HG03066 (cell line): ENCODE measurements around the gene PANK4.

Experiments
- ATAC-seq: cut with Tn5 transposase; IDR thresholded peaks from one replicate; pipeline ENCODE4 v1.9.1; 2021; ENCODE audit warnings: low read depth; ENCODE audit not compliant: unreplicated experiment

The PANK4 gene

DNA sequence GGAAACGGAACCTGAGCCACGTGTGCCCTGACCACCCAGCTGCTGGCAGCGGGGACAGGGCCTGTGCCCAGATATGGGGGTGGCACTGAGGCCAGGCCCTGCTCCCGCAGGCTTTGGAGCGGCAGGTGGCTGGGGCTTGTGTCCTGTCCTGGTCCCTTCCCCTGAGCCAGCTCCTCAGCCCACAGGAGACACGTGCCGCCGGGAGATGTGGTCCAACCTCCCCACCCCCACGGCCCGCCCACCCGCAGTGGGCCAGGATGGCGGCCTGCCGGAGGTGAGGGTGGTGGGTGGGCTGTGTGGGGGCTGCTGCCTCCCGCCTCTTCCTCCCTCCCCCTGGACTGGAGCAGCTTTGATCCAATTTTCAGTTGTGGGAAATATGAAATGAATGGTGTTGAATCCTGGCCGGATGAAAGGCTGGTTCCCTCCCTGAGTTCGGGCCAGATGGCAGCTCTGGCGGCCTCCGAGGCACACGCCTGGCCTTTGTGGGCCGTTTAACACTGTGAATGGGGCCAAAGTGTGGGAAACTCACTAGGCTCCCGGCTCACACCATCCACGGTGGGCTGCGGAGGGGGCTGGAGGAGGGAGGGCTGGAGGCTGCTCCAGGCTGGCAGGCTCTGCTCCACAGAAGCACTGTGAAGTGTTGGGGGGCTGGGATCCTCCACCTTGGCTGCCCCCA is 6.2 kb upstream of the PANK4 start:
- no peak for ATAC-seq

DNA sequence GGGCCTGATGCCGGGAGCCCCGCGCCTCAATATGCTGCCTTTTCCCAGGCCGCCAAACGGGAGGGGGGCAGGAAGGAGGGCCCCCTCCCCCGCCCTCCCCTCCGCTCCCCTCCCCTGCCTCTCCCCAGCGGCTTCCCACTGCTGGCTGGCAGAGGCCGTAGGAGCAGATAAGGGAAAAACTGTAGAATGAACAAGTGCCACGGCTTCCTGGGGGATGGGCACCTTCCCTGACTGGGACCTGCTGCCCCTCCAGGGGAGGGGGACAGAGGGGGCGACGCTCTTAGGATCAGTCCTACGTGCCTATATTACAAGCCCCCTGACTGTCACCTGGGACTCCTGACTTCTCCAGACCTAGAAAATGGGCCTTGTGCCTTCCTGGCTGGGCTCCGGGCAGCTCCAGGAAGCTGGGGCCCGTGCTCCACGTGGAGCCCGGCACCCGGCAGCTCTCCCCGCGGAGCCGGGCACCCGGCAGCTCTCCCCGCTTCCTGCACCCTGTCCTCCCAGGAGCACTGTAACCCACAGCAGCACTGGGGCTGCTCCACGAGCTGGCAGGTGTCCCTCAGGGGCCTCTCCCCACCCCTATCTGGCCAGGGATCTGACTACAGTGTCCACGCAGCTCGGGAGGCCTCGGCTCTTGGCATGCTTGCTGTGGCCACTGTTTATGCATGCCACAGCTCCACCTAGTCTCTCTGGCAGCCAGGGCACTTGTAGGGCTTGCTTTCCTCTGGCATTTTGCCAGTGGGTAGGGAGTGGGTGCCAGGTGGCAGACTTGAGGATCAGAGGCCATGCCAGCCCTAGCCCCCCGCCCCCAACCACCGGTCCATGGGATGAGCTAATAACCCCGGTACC is 4.3 kb upstream of the PANK4 start:
- no peak for ATAC-seq

DNA sequence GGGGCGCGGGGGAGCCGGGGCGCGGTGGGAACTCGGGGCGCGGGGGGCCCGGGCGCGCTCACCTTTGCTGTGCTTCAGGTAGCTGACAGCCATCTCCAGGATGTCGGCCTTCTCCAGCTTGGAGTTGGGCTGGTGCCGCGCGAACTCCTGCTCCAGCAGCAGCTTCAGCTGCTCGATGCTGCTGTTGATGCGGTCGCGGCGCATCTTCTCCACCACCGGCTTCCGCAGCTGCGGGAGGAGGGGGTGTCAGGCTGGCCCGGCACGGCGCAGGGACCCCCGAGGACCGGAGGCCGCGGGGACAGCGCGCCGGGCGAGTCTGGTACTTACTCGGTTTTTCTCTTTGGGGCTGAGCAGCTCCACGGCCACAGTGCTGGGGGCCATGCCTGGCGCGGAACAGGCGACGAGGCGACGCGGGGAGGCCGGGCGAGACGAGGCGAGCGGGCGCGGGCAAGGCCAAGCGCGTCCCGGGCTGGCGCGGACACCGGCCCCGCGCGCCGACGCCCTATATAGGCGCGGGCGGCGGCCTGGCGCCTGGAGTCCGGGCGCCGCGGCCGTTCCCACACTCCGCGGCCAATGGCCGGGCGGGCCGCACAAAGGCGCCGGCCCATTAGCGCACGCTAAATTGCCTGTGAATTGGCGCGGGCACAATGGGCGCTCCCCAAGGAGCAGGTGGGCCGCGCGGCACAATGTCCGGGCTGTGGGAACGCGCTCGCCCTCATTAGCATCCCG is 3.6 kb upstream of the PANK4 start, which contains the start of gene HES5:
Gene HES5 (minus strand): TSS at position 480 of the 729 bp plus-strand sequence. CDS start 99 bp downstream, at position 381.
- no peak for ATAC-seq

DNA sequence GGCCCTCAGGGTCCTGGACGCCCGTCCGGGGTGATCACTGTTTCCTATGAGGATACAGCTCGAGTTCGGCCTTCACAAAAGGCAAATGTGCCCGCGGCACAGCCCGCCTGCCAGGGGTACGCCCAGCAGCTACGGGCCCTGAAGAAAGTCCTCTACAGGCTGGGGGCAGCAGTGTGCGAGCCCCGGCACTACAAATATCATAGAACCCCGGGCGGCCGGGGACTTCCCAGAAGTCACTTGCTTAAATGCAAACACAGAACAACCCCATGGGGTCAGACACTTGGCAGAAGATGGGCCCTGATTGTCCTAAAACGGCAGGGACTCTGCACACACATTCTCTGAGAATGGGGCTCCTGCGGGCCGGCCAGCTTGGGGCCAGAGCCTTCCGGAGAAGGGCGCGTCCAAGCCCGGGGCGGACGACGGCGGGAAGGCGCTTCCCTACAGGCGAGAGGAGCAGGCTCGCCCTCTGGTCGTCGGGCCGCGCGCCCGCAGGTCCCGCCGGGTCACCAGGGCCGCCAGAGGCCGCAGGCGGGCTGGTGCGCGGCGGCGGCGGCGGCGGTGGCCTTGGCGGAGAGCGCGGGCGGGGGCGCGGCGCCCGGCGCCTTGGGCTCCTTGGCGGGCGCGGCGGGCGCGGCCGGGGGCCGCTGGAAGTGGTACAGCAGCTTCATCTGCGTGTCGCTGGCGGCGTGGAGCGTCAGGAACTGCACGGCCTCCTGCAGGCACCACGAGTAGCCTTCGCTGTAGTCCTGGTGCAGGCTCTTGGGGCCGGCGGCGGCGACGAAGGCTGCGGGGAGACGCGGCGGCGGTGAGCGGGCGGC is 2.8 kb upstream of the PANK4 start:
- ATAC-seq, result no peak

DNA sequence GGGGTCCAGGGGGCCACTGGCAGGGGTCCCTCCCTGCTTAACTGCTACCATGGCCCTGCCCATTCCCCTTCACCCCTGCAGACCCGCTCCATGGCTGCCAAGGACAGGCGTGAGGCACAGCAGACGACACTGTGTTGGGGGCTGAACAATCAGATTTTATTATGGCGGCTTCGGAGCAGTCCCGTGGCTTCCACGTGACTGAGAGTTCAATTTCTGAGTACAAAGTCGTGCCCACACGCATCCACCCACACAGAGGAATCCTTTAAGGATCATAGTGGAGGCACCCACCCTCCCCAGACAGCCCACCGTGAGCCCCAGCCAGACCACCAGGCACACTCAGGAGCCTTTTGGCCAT is 2.2 kb upstream of the PANK4 start:
- no peak for ATAC-seq

DNA sequence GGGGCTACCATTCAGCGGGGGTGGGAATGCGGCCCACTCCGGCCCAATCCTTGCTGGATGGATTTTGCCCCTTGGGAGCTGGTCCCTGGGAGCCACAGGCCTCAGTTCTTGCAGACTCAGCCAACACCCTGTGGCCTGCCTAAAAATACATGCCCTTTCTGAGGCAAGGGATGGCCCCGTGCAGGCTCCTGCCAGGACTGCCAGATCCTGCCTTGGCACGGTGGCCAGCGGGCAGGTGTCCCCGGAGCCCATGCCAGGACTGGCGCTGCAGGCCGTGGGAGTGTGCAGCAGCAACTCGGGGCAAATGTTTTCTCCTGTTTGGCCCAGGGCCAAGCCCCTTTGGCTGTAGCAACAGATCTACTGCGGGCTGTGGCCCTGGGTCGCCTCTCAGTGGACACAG is 1.6 kb upstream of the PANK4 start:
- ATAC-seq, result no peak

DNA sequence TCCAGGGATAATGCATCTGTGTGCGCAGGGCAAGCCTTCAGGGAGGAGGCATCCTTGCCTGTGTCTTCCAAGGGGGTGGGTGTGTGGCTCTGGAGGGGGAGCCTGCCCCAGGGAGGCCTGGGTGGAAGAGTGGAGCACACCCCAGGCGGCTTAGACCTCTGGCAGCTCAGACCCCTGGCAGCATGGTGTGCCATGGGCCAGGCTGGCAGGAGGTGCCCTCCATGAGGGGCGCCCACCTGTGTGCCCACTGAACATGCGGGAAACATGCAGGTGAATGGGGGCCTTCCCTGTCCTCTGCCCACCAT is 1.1 kb upstream of the PANK4 start:
- ATAC-seq, result no peak

DNA sequence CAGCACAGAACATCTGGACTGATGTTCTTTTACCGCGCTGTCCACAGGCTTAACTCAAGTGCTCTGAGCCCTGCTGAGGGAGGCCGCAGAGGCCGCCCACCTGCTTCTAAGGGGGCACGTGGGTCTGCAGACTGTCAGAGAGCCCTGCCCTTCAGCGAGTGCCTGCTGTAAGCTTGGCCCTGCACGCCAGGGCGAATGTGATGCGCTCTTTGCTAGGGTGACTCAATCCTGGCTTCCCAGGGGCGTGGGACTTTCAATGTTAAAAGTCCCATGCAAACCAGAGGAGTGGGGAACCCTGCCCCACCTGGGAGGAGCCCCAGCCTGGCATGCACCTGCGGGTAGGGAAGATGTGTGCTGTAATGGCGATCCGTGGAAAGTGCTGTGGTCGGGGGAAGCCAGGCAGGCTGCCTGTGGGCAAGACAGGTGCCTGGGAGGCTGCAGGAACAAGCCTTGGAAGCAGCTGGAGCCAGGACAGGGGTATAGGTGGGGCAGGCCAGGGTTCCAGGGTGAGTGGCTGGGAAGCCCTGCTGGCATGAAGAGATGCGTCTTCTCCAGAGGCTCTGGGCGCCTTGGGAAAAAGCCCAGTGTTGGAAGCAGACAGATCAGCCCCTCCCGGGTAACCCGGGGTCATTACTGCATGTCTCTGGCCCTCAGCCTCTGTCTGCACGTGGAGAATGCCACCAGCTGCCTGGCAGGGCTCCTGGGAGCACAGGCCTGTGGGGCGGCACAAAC is 594 bp upstream of the PANK4 start:
- peak; percentile 33 for ATAC-seq

DNA sequence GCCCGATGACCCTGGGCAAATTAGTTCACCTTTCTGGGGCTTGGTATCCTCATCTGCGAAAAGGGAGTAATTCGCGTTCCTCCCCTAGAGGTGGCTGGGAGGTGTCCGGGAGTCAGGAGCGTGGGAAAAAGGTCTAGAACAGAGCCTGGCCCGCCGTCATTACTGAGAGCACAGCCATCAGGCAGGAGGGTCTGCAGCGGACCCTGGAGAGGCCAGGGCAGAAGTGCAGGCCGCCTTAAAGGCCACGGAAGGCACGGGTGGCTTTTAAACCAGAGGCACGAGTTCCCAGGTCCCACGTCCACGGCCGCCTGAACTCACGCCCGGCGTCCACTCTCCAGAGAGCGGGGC is 850 bp downstream of the PANK4 start:
- no peak for ATAC-seq

DNA sequence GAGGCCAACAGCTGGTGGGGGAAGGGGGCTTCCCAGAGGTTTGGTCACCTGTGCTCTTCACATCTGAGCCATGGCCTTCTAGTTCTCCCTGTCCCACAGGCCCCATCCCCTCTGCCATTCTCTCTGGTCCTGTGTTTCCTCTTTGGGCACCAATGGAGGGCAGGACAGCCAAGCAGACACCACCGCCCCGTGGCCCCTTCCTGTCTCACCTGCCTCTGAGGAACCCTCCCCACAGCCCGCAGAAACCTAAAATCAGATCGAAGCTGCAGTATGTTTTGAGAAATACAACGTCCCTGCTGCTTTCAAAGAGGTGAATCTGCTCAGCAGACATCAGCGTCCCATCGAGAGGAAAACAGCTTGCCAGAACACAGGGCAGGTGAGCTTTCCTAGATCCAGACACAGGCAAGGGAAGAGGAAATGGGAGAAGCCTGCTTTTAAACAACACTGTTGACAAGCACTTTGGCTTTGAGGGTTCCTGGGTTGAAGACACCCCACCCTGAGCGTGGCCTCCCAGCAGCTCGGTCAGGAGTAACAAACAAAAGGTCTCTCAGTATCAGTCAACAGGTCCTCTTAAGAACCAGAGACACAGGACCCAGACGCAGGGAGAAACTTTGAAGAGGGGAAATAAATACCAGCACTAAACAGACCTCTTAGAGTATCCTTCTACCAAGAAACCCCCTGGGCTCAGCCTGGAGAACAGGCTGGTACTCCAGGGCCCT is 2.3 kb downstream of the PANK4 start:
- ATAC-seq, result no peak

DNA sequence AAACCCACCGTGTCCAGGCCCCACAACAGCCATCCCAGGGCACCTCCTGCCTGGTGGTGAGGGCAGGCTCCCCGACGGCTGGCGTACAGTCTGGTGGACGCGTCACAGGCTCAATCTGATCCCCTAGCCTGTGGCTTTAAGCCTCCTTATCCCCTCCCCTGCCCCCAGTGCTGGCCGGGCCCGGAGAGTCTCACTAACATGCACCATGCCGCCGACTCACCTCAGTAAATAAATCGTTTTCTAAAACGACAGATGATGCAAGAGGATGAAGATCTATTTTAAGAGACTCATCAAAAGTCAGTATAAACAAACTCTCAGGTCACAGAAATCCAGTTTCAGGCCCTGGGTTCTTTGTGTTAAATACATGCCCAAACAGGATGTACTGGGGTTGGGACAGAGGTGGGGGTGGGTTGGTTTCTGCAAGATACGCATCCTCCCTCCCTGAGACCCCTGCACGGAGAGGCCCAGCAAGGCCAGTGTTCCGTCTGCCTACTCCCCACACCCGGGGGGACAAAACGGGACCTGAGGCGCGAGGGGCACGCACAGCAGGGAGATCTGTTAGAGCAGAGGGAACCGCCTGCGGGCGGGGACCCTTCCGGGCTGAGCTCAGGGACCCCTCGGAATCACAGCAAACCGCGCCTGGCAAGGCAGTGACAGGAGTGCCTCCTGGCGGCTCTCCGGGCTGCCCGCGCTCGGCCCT is 3.1 kb downstream of the PANK4 start:
- no peak for ATAC-seq

DNA sequence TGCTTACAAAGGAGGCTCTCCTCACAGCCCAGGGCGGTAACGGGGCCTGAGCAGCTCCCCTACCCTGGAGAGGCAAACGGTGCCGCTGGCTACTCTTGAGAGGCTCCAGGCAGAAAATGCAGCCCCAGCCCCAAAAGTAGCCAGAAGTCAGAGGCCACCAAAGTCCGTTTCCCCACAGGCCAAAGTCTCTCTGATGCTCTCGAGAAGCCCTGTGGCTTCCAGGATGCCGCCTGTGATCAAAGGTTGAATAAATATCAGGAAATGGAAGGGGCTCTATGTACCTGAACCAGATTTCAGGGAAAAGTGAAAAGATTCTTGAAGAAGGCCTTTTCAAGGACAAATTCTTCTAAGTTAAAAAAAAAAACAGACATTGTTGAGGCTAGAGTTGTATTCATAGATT is 4.2 kb downstream of the PANK4 start:
- no peak for ATAC-seq

DNA sequence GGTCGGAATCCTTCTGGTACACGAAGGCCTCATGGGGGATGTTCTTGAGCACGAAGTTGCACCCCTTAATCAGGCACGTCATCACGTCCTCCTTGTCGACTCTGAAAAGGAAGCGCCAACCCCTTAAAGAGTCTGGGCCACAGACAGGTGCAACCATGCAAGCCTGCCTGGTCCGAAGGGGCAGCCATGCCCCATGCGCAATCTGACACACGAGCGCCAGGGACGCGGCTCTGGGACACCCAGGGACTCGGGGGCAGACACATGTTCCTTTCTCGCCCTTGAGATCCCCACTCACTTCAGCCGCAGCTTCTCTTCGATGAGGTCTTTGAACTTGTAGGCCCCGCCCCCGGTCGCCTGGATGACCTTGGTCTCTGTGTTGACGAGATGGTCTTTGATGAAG is 5.6 kb downstream of the PANK4 start:
- no peak for ATAC-seq

DNA sequence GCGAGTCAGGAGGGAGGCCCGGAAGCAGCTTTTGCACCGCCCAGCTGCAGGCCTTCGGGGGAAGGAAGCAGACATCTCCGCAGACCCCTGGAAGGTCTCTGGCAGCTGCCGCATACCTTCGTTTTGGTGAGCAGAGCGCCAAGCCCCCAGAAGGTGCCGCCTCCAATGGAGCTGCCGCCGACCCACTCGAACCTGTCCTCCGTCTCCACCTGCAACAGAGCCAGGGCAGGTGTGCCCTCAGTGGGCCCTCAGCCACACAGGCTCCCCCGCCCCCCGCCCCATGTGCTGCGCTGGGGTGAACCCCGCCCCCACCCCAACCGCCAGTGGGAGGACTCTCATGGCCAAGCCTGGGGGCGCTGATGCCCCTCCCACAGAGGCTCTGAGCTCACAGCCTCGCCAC is 6.2 kb downstream of the PANK4 start:
- no peak for ATAC-seq

DNA sequence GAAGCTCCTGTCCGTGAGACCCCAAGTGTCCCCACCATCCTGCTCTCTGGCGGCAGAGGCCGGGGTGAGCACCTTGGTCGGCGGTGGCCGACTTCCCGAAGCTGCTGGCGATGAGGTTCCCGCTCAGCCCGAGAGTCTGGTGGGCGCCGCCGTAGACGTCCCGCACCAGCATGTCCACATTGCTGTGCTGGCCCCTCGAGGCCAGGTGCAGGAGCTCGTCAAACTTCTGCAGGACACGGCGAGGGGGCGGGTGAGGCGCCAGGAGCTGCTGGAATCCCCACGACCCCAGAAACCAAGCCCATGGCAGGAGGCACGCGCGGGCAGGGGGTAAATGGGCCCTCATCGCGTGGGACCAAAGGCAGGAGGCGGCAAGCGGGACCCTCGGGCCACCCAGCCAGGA is 6.7 kb downstream of the PANK4 start:
- no peak for ATAC-seq

DNA sequence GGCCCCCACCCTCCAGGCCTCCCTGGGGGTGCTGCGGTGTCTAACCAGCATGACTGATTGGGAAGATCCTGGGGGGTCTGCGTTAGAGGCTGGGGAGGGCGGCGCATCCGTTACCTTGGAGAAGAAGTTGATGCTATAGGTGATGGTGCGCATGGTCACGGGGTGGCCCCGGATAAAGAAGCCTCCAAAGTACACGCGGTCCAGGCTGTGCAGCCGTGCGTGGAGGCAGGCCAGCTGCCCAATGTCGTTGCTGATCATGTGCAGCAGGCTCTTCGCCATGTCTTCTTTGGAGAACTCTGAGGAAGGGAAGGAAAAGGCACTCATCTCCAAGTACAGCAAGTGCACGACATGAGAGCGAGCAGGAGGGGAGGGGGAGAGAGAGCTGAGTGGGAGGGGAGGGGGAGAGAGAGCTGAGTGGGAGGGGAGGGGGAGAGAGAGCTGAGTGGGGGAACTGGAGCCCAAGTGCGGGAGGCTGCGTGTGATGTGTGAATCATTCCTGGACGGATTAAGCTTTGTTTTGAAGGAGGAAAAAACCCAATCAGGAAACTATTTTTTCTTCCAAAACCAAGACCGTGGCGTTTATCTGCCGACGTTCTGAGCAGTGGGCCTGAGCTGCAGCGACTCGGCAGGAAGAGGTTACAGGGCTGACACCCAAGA is 7.2 kb downstream of the PANK4 start:
- ATAC-seq, result no peak

DNA sequence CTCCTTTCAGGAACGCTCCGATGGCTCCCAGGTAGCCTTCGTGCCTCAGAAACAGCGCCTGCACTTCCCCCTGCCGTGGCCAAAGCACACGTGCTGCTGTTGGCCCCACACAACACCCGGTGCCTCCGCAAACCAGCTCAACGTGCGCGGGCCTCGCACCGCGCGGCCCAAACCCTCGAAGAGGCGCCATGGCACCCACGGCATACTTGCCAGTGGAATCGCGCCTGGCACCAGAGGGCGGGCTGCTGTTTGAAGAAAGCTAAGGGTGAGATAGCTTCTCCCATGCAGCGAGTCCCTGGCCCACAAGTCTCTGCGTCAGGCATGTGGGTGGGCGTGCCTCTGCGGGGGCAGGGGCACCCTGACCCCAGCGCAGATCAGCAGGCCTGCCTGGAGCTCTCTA is 7.9 kb downstream of the PANK4 start:
- no peak for ATAC-seq

DNA sequence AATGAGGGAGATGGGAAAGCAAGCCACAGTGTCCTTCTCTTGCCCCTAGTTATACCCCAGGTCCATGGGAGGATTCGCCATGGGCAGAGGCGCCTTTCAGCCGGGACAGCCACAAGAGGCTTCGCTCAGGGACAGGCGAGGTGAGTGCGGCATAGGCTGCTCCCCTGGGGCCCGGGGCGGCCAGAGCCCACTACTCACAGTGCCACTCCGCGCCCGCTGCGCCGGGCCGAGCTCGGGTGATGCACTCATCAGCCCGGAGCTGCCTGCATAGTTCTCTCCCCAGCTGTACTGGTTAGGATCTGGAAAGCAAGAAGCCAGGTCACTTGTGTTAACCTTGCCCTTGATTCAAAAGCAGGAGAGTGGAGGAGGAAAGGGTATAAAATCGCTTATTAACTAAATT is 8.4 kb downstream of the PANK4 start:
- ATAC-seq, result no peak

DNA sequence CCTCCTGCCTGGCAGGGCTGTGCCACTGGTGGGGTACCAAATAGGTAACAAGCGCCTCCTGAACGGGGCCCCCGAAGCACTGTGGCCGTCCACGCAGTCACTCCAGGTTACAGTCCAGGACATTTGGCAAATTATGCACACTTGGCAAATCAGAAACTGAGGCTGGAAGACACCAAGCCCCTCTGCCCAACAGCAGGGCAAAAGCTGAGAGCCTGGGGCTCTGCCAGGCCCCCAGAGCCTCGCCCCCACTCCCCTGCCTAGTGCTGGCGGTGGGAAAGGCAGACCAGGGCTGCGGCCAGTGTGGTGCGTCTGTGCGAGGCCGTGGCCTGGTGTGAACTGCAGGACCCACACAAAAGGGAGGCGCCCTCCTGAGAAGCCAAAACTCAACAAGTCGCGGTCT is 9.4 kb downstream of the PANK4 start:
- no peak for ATAC-seq
